H1 (cell line): ENCODE measurements around the gene ZNF518B. TPM values are rescaled to one million over a fixed set of nuclear protein-coding genes. Genes with fewer than 3 reads are reported as not detected.

Experiments
- CTCF ChIA-PET: fragments of 300-600 bp; sonication (Branson Sonifier 250); formaldehyde crosslinking; loops from one replicate; lab custom pipeline; 2021; ENCODE audit not compliant: partially characterized antibody; lab: Charles Lee
- POLR2A ChIA-PET: fragments of 300-600 bp; sonication (Branson Sonifier 250); formaldehyde crosslinking; loops from one replicate; lab custom pipeline; 2021; ENCODE audit warnings: inconsistent platforms; ENCODE audit not compliant: partially characterized antibody; lab: Charles Lee
- DNase-seq, 2 experiments: peaks; one replicate each; pipeline versions ENCODE4 v3.0.0 to v3.0.0-alpha.2; 2010 to 2022; ENCODE audit warnings: low spot score in 2 of 2, low read depth in 1 of 2, mixed read lengths in 1 of 2
- FAIRE-seq: peaks from 2 replicates; lab custom pipeline; 2011; peaks lifted over from hg19 to GRCh38; lab: Jason Lieb, UNC
- H2AFZ ChIP-seq: 2 replicates; pipeline ENCODE4 v1.8.1; 2012; ENCODE audit warnings: low read length, inconsistent platforms
- H2AK5ac ChIP-seq: 2 replicates; pipeline ENCODE4 v1.6.1; 2013; ENCODE audit warnings: low read depth, low read length
- H2BK120ac ChIP-seq: replicated peaks from 2 replicates; pipeline ENCODE3; 2013; ENCODE audit warnings: low read depth, low read length, inconsistent platforms
- H2BK12ac ChIP-seq: 2 replicates; pipeline ENCODE4 v1.6.1; 2013; ENCODE audit warnings: low read depth, low read length
- H2BK15ac ChIP-seq: 2 replicates; pipeline ENCODE4 v1.6.1; 2013; ENCODE audit warnings: low read length
- H2BK20ac ChIP-seq: 2 replicates; pipeline ENCODE4 v1.6.1; 2013; ENCODE audit warnings: low read length
- H2BK5ac ChIP-seq: 2 replicates; pipeline ENCODE4 v1.6.1; 2013; ENCODE audit warnings: low read depth, low read length
- H3K14ac ChIP-seq: 2 replicates; pipeline ENCODE4 v1.6.1; 2013; ENCODE audit warnings: inconsistent platforms; ENCODE audit not compliant: insufficient read length
- H3K18ac ChIP-seq: 2 replicates; pipeline ENCODE4 v1.6.1; 2013; ENCODE audit warnings: low read length; ENCODE audit errors: extremely low read depth
- H3K23ac ChIP-seq: 2 replicates; pipeline ENCODE4 v1.6.1; 2013; ENCODE audit warnings: inconsistent platforms; ENCODE audit not compliant: insufficient read length
- H3K23me2 ChIP-seq: 2 replicates; pipeline ENCODE4 v1.6.1; 2013; ENCODE audit warnings: low read depth, low read length
- H3K27ac ChIP-seq: 2 replicates; pipeline ENCODE4 v1.6.1; 2011; ENCODE audit warnings: low read depth, low read length, inconsistent platforms
- H3K27me3 ChIP-seq, 4 experiments: replicated peaks in 1 of 4; 1 replicate in 1 of 4; 2 replicates in 3 of 4; pipeline versions ENCODE4 v1.6.1 to v1.8.1; 2011 to 2013; ENCODE audit warnings: low read length in 3 of 4, mild to moderate bottlenecking in 3 of 4, inconsistent platforms in 2 of 4, mixed read lengths in 2 of 4, moderate library complexity in 1 of 4; ENCODE audit not compliant: control insufficient read depth in 3 of 4, insufficient read depth in 3 of 4; ENCODE audit errors: extremely low read depth in 1 of 4
- H3K36me3 ChIP-seq, 4 experiments: 2 replicates each; pipeline versions ENCODE4 v1.6.1 to v1.8.1; 2011 to 2013; ENCODE audit warnings: mild to moderate bottlenecking in 4 of 4, low read length in 3 of 4, moderate library complexity in 2 of 4, control low read depth in 1 of 4, inconsistent platforms in 1 of 4; ENCODE audit not compliant: insufficient read depth in 4 of 4, control insufficient read depth in 2 of 4
- H3K4ac ChIP-seq: replicated peaks from 2 replicates; pipeline ENCODE3; 2013; ENCODE audit warnings: low read length, low read depth, mixed read lengths, inconsistent platforms; ENCODE audit not compliant: insufficient read length
- H3K4me1 ChIP-seq, 4 experiments: replicated peaks in 1 of 4; 1 replicate in 1 of 4; 2 replicates in 3 of 4; pipeline versions ENCODE4 v1.6.1 to v1.8.1; 2011 to 2013; ENCODE audit warnings: low read length in 3 of 4, inconsistent platforms in 2 of 4, mixed read lengths in 1 of 4; ENCODE audit not compliant: insufficient read depth in 4 of 4, control insufficient read depth in 3 of 4
- H3K4me2 ChIP-seq, 2 experiments: 2 replicates each; pipeline versions ENCODE4 v1.6.1 to v1.8.1; 2011 to 2013; ENCODE audit warnings: low read depth in 2 of 2, low read length in 2 of 2, control low read depth in 1 of 2, inconsistent platforms in 1 of 2, mild to moderate bottlenecking in 1 of 2; ENCODE audit not compliant: insufficient read depth in 1 of 2
- H3K4me3 ChIP-seq, 4 experiments: fragments of 200-600, 300-600 bp in 1 of 4; sonication (generic), shearing (Covaris generic), sonication (Bioruptor Twin) in 1 of 4; 2 replicates each; pipeline versions ENCODE4 v1.5.1 to v1.8.1; 2011 to 2016; ENCODE audit warnings: low read length in 4 of 4, low read depth in 3 of 4, control low read depth in 2 of 4, inconsistent platforms in 2 of 4, mild to moderate bottlenecking in 2 of 4, mixed read lengths in 1 of 4, moderate library complexity in 1 of 4; ENCODE audit not compliant: insufficient read depth in 2 of 4; ENCODE audit errors: extremely low read depth in 1 of 4
- H3K56ac ChIP-seq: replicated peaks from 2 replicates; pipeline ENCODE3; 2013; ENCODE audit warnings: low read depth, mild to moderate bottlenecking, mixed read lengths, low read length, inconsistent platforms; ENCODE audit not compliant: insufficient read length
- H3K79me1 ChIP-seq: 2 replicates; pipeline ENCODE4 v1.6.1; 2013; ENCODE audit warnings: low read depth, low read length, control low read depth
- H3K79me2 ChIP-seq, 2 experiments: 2 replicates each; pipeline versions ENCODE4 v1.6.1 to v1.8.1; 2012 to 2013; ENCODE audit warnings: low read length in 2 of 2, mild to moderate bottlenecking in 2 of 2, inconsistent platforms in 1 of 2; ENCODE audit not compliant: insufficient read depth in 2 of 2, control insufficient read depth in 1 of 2
- H3K9ac ChIP-seq, 4 experiments: replicated peaks in 1 of 4; 1 replicate in 1 of 4; 2 replicates in 3 of 4; pipeline versions ENCODE4 v1.6.1 to v1.8.1; 2011 to 2013; ENCODE audit warnings: low read depth in 3 of 4, low read length in 3 of 4, control low read depth in 2 of 4, mild to moderate bottlenecking in 2 of 4, moderate library complexity in 2 of 4, inconsistent platforms in 1 of 4; ENCODE audit errors: extremely low read depth in 1 of 4
- H3K9me3 ChIP-seq, 2 experiments: 2 replicates each; pipeline versions ENCODE4 v1.6.1 to v1.8.1; 2012 to 2013; ENCODE audit warnings: mild to moderate bottlenecking in 2 of 2, moderate library complexity in 2 of 2, control low read depth in 1 of 2, inconsistent platforms in 1 of 2, low read depth in 1 of 2, low read length in 1 of 2, mixed read lengths in 1 of 2; ENCODE audit not compliant: insufficient read depth in 2 of 2
- H4K20me1 ChIP-seq, 2 experiments: replicated peaks in 1 of 2; 2 replicates each; pipeline versions ENCODE3 to v1.8.1; 2011 to 2013; ENCODE audit warnings: inconsistent platforms in 2 of 2, low read length in 2 of 2, mild to moderate bottlenecking in 1 of 2; ENCODE audit not compliant: insufficient read depth in 2 of 2, control insufficient read depth in 1 of 2
- H4K5ac ChIP-seq: 2 replicates; pipeline ENCODE4 v1.6.1; 2013; ENCODE audit warnings: low read length, low read depth, mixed read lengths, inconsistent platforms; ENCODE audit not compliant: insufficient read length
- H4K8ac ChIP-seq: 2 replicates; pipeline ENCODE4 v1.8.0; 2013; ENCODE audit warnings: mild to moderate bottlenecking, moderate library complexity, low read length, inconsistent platforms; ENCODE audit not compliant: insufficient read depth; ENCODE audit errors: extremely low read depth
- H4K91ac ChIP-seq: replicated peaks from 2 replicates; pipeline ENCODE3; 2013; ENCODE audit warnings: low read length, mixed read lengths, inconsistent platforms; ENCODE audit not compliant: insufficient read length
- CBX5 ChIP-seq: fragments of 300-800, 300-1000 bp; sonication (generic); IDR thresholded peaks from 2 replicates; pipeline ENCODE4 v1.7.1; 2016; ENCODE audit warnings: antibody characterized with exemption, low read length, low read depth
- CHD1 ChIP-seq: IDR thresholded peaks from 2 replicates; pipeline ENCODE4 v1.6.1; 2012; ENCODE audit warnings: low read depth, low read length, improper control_type of control experiment
- CREB1 ChIP-seq: IDR thresholded peaks from 2 replicates; pipeline ENCODE4 v1.6.1; 2012; ENCODE audit warnings: inconsistent platforms
- E2F6 ChIP-seq: IDR thresholded peaks from 2 replicates; pipeline ENCODE4 v1.6.1; 2012; ENCODE audit warnings: inconsistent platforms
- FOSL1 ChIP-seq: IDR thresholded peaks from 2 replicates; pipeline ENCODE4 v1.6.1; 2011; ENCODE audit warnings: mild to moderate bottlenecking, low read depth, low read length, moderate library complexity; ENCODE audit not compliant: insufficient read depth
- HDAC2 ChIP-seq, 2 experiments: fragments of 300-600 bp in 1 of 2; sonication (generic) in 1 of 2; IDR thresholded peaks; 2 replicates each; pipeline ENCODE4 v1.6.1; 2011 to 2012; ENCODE audit warnings: low read depth in 2 of 2, low read length in 2 of 2, mild to moderate bottlenecking in 2 of 2, moderate library complexity in 2 of 2, borderline replicate concordance in 1 of 2, inconsistent platforms in 1 of 2
- NRF1 ChIP-seq: IDR thresholded peaks from 2 replicates; pipeline ENCODE4 v1.6.1; 2011; ENCODE audit warnings: mild to moderate bottlenecking, low read depth, low read length, improper control_type of control experiment
- polyA plus RNA-seq, 7 experiments: library from polyadenylated mRNA; depleted of rRNA in 3 of 7; stranded (reverse) in 5 of 7; unstranded in 2 of 7; fragments of >200 nt in 5 of 7; fragments of 200-250 nt in 2 of 7; gene quantifications; 1 replicate in 5 of 7; 2 replicates in 1 of 7; 4 replicates in 1 of 7; pipeline versions ENCODE4 v1.2.1 to v1.2.3, GENCODE V29; 2011 to 2013; ENCODE audit warnings: missing spikeins in 2 of 7, mixed read lengths in 2 of 7
- total RNA-seq: library from RNA; stranded (reverse); fragmentation: NEBNext Ultra II Directional; extraction: Animal tissue kit (Norgen Biotek cat#: 25700); gene quantifications from 2 replicates; pipeline ENCODE4 v1.2.1, GENCODE V29; 2021

Gene ZNF518B
- total and polyA plus RNA-seq, 2 of the 8 experiments (the other 6 are each of a cell fraction or from before 2014, with no cell fraction given): 2.9 to 9.0 TPM

GRCh38 chr4:10478621-10479020 lies 21.4 kb upstream of the ZNF518B start:
- Histone ChIP-seq H3K4ac (no peak overlapping the region), H3K14ac (no peak overlapping the region), H3K79me2 (no peaks in the 10 kb centered on the region), H3K9ac (no peak overlapping the region), H2AK5ac (no peak overlapping the region), H2AFZ (0 out of 2 replicates have a peak overlapping the region, but pooled peaks have one; percentile 65), H2BK5ac (no peak overlapping the region), H4K8ac (no peak overlapping the region), H3K4me2 (no peak overlapping the region), H4K91ac (no peak overlapping the region), H2BK120ac (no peak overlapping the region), H3K4me1 (no peaks in the 10 kb centered on the region), H3K23ac (no peak overlapping the region), H4K5ac (no peak overlapping the region), H4K20me1 (no peaks in the 10 kb centered on the region), H3K36me3 (no peaks in the 10 kb centered on the region), H3K56ac (no peak overlapping the region), H3K79me1 (no peaks in the 10 kb centered on the region), H2BK12ac (no peak overlapping the region), H3K9me3 (no peaks in the 10 kb centered on the region), H3K18ac (no peak overlapping the region), H3K27me3 (no peaks in the 10 kb centered on the region), H3K4me3 (no peak overlapping the region), H3K27ac (no peak overlapping the region), H3K23me2 (no peaks in the 10 kb centered on the region), H2BK15ac (no peak overlapping the region), H2BK20ac (no peak overlapping the region)
- FAIRE-seq: no peak
- TF ChIP-seq CHD1 (no peak), CREB1 (no peak), CBX5 (no peak), NRF1 (no peak), FOSL1 (no peak), HDAC2 (IDR thresholded peaks at IDR 0.05; ENCODE audit: borderline replicate concordance in 1 of 2, low read depth in 2 of 2, low read length in 2 of 2) (no peak), E2F6 (no peak)
- no peak for DNase-seq
- ChIA-PET POLR2A (interaction anchor here (0.9 kb wide), 1 partner anchor 10 kb away, joined by 3 read pairs; no protein-coding TSS in a partner anchor), CTCF (interaction anchor here (0.9 to 2.1 kb wide), 5 partner anchors 8 to 70 kb away, joined by 3 to 7 read pairs (median 4); no protein-coding TSS in a partner anchor)
